ENCODE data around the gene DDX41.

DNA sequence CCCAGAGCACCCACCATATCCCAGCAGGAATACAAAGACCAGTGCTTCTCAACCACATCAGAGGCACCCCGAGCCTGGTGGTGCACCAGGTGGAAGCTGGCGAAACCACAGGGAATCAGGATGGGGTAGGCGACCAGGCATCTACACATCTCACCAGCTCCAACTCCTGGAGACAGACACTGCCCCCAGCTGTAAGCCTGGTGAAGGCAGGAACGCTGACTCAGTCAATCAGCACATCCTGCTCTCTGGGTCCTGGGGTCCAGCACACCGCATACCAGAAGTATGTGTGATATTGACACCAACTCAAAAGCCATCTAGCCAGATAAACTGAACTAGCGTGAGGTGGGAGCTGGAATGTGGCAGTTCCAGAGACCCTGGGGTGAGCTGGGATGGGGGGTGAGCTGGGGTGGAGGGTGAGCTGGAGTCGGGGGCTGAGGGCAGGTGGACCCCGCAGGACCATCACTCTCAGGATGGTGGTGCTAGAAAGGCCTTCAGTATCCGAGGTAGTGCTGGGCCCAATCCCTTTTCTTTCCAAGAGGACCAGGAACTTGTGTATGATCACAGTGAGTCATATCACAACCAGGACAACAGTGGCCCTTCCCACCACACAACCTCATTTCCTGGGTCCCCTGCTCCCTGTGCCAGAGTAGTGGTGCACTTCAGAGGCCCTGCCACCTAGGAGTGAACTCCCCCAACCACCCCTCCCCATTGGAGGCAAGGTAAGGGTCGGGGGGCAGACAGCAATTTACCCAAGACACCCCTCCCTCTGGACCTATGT, 45.8 kb downstream of the DDX41 start:
- TF ChIP-seq CTCF (IDR thresholded peaks at IDR 0.05) (no peak), POLR2A (IDR thresholded peaks at IDR 0.05) (no peak)

Data from heart left ventricle (tissue), 13 donors.